K562 (cell line): ENCODE results near the gene COL5A1. TPM values are rescaled to one million over a fixed set of nuclear protein-coding genes. Genes with fewer than 3 reads are reported as not detected.

Experiments
- BCLAF1 ChIP-seq, 2 experiments: fragments of 450-650 bp in 1 of 2; IDR thresholded peaks; 2 replicates each; pipeline ENCODE4 v1.6.1; 2011 to 2017; ENCODE audit warnings: low read depth in 2 of 2, antibody characterized with exemption in 1 of 2, borderline replicate concordance in 1 of 2, low read length in 1 of 2, mild to moderate bottlenecking in 1 of 2, mixed read lengths in 1 of 2; ENCODE audit not compliant: control insufficient read depth in 1 of 2
- CHD7 ChIP-seq: fragments of 200-600 bp; sonication (generic); IDR thresholded peaks from one replicate; pipeline ENCODE4 v1.6.1; 2012; ENCODE audit warnings: mild to moderate bottlenecking, low read depth, low read length, inconsistent platforms
- MAFK ChIP-seq: IDR thresholded peaks from 2 replicates; pipeline ENCODE4 v1.6.1; 2011; ENCODE audit warnings: low read length, improper control_type of control experiment
- PREB ChIP-seq: sonication (generic); formaldehyde crosslinking; IDR thresholded peaks from 2 replicates; pipeline ENCODE4 v1.8.1; 2023; ENCODE audit warnings: mild to moderate bottlenecking, missing genetic modification reagents
- SMC3 ChIP-seq: conservative IDR thresholded peaks from 2 replicates; pipeline ENCODE4 v1.6.1; 2011; ENCODE audit warnings: low read depth, low read length, improper control_type of control experiment; ENCODE audit not compliant: insufficient read depth
- SRSF3 ChIP-seq: fragments of 200-400 bp; formaldehyde crosslinking; IDR thresholded peaks from 2 replicates; pipeline ENCODE4 v1.6.1; 2016; ENCODE audit warnings: mild to moderate bottlenecking, low read length, moderate library complexity; ENCODE audit not compliant: insufficient read depth
- ZKSCAN3 ChIP-seq: fragments of 250-450 bp; sonication (Bioruptor Pico); IDR thresholded peaks from 2 replicates; pipeline ENCODE4 v1.4.0; 2020
- ZNF280B ChIP-seq: fragments of 250-450 bp; sonication (Bioruptor Pico); IDR thresholded peaks from 2 replicates; pipeline ENCODE4 v1.5.1; 2021; ENCODE audit warnings: mild to moderate bottlenecking
- ZNF830 ChIP-seq: fragments of 250-450 bp; sonication (Bioruptor Pico); IDR thresholded peaks from 2 replicates; pipeline ENCODE4 v1.5.0; 2021; ENCODE audit warnings: mild to moderate bottlenecking
- polyA plus RNA-seq, 8 experiments: library from polyadenylated mRNA; depleted of rRNA in 4 of 8; stranded (reverse) in 5 of 8; unstranded in 3 of 8; fragments of >200 nt; fragmentation: Nextera tagmentation in 2 of 8; fragmentation: Illumina TruSeq in 1 of 8; extraction: Ambion mirVana in 2 of 8; extraction: Trizol in 1 of 8; gene quantifications; 2 replicates each; pipeline versions ENCODE4 v1.2.1 to v1.2.3, GENCODE V29; 2011 to 2014; ENCODE audit warnings: inconsistent platforms in 1 of 8, missing spikeins in 1 of 8
- total RNA-seq, 7 experiments: library from RNA; depleted of rRNA in 6 of 7; stranded (reverse); fragments of >200 nt in 6 of 7; fragmentation: Illumina TruSeq in 2 of 7; extraction: Trizol in 2 of 7; gene quantifications; 2 replicates each; pipeline versions ENCODE4 v1.2.1 to v1.2.3, GENCODE V29; 2011 to 2021; ENCODE audit warnings: low replicate concordance in 1 of 7

The COL5A1 gene
- total and polyA plus RNA-seq, 9 of the 15 experiments (the other 6 are each of a cell fraction or from before 2014, with no cell fraction given): under 0.01 to 0.13 (median 0.04) TPM; not detected in 6

GRCh38 chr9:134686896-134687295, 45.3 kb downstream of the COL5A1 start (continued):
- TF ChIP-seq ZNF280B (CRISPR knock-in tag) (no peak), SRSF3 (no peak), SMC3 (no peak), ZNF830 (CRISPR knock-in tag) (no peak), CHD7 (no peak), BCLAF1 (IDR thresholded peaks at IDR 0.05; ENCODE audit: borderline replicate concordance in 1 of 2, control insufficient read depth in 1 of 2, low read depth in 2 of 2, low read length in 1 of 2) (no peak), PREB (CRISPR knock-in tag) (no peak), ZKSCAN3 (CRISPR knock-in tag) (no peak), MAFK (no peak)
- TF ChIP-seq, all 486 proteins: peak for 0
